ENCODE measurements around the gene REC8. TPM values are rescaled to one million over a fixed set of nuclear protein-coding genes. Genes with fewer than 3 reads are reported as not detected.

REC8 gene
- total RNA-seq, 1 donor from 2014 or later = 136 TPM

DNA sequence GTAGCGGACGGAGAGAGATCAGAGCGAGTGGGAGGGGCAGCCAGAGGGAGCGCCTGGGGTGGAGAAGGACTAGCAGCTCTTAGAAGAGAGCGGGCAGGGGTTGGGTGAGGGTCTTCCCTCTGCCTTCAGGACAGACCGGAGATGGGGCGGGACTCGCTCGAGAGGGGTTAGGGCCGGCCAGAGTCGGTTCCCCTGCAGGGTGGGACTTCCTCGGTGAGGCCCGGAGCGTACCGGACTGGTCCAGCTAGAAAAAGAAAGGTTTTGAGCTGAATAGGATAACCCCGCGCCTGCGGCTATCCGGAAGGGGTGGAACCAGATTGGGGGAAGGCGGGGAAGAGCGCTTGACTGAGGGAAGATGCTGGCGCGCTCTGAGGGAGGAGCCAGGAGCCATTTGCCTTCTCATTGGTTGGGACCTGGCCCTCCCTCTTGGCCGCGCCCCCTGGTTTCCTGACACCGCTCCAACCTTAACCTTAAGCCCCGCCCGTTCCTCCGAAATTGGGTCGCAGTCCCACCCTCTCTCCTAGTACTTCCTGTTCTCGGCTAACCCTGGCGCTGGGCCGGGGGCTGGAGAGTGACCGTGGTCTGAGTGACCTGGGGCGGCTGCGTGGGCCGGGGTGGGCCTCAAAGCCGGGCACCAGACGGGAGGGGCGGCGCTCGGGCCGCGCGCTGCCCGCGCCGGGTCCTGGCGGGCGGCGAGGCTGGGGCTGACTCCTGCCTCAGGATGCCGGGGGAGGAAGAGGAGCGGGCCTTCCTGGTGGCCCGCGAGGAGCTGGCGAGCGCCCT lies 24.7 kb upstream of the REC8 start, which contains the start of gene RNF31:
Gene RNF31 (plus strand): TSS at position 521 of the 783 bp plus-strand sequence. CDS start 201 bp downstream, at position 722.
- DNase-seq = peak; percentile 96
- no peaks in the 10 kb centered on the region for H3K36me3 Mint-ChIP-seq (ENCODE audit: unreplicated experiment)
- peaks cover 9% of the 10 kb centered on the region for H3K4me1 Mint-ChIP-seq (ENCODE audit: low read depth, unreplicated experiment)
- H3K27ac Mint-ChIP-seq (ENCODE audit: unreplicated experiment) = peak within 1 kb of the TSS; percentile 82
- TF ChIP-seq CTCF (IDR thresholded peaks at IDR 0.05; ENCODE audit: partially characterized antibody, unreplicated experiment) = no peak
- peaks cover 4% of the 10 kb centered on the region for H3K9me3 Mint-ChIP-seq (ENCODE audit: unreplicated experiment)
- peaks cover 4% of the 10 kb centered on the region for H3K27me3 Mint-ChIP-seq (ENCODE audit: unreplicated experiment)
- peak within 1 kb of the TSS; percentile 98 for H3K4me3 Mint-ChIP-seq (ENCODE audit: unreplicated experiment)

GRCh38 chr14:24147761-24148428 lies 24.0 kb upstream of the REC8 start:
- H3K9me3 Mint-ChIP-seq (ENCODE audit: unreplicated experiment) = peaks cover 4% of the 10 kb centered on the region
- H3K27ac Mint-ChIP-seq (ENCODE audit: unreplicated experiment) = peak overlapping the region; percentile 76
- DNase-seq = no peak
- peaks cover 9% of the 10 kb centered on the region for H3K4me1 Mint-ChIP-seq (ENCODE audit: low read depth, unreplicated experiment)
- peak overlapping the region; percentile 90 for H3K4me3 Mint-ChIP-seq (ENCODE audit: unreplicated experiment)
- H3K27me3 Mint-ChIP-seq (ENCODE audit: unreplicated experiment) = peaks cover 4% of the 10 kb centered on the region
- H3K36me3 Mint-ChIP-seq (ENCODE audit: unreplicated experiment) = no peaks in the 10 kb centered on the region
- TF ChIP-seq CTCF (IDR thresholded peaks at IDR 0.05; ENCODE audit: partially characterized antibody, unreplicated experiment) = no peak

DNA sequence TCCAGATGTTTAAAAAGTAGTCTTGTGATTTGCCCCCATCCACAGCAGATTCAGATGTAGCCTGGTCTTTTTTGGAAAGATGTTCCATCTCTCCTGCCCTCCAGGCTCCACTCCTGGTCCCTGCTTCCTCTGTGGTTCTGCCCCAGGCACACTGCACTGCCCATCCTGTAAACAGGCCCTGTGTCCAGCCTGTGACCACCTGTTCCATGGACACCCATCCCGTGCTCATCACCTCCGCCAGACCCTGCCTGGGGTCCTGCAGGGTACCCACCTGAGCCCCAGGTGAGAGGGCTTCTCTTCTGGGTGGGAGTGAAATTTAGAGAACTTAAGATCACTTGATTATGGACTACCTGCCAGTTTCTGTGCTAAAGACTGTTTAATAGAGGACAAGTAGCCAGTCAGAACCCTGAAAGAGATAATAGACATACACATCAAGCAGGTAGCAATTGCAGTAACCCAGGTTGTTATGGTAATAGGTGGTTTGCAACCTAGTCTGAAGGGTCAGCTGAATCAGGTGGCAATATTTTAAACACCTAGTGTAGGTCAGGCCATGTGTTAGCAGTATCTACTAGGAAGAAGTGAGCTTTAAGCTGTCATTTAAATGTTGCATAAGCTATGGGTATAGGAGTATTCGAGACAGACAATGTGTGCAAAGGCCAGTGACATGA lies 22.4 kb upstream of the REC8 start:
- no peaks in the 10 kb centered on the region for H3K36me3 Mint-ChIP-seq (ENCODE audit: unreplicated experiment)

GRCh38 chr14:24150061-24150460 lies 21.8 kb upstream of the REC8 start:
- peaks cover 13% of the 10 kb centered on the region for H3K4me1 Mint-ChIP-seq (ENCODE audit: low read depth, unreplicated experiment)
- peaks cover 4% of the 10 kb centered on the region for H3K9me3 Mint-ChIP-seq (ENCODE audit: unreplicated experiment)
- no peak overlapping the region for H3K4me3 Mint-ChIP-seq (ENCODE audit: unreplicated experiment)
- DNase-seq = no peak
- no peak for TF ChIP-seq CTCF (IDR thresholded peaks at IDR 0.05; ENCODE audit: partially characterized antibody, unreplicated experiment)
- no peaks in the 10 kb centered on the region for H3K36me3 Mint-ChIP-seq (ENCODE audit: unreplicated experiment)
- H3K27me3 Mint-ChIP-seq (ENCODE audit: unreplicated experiment) = peaks cover 4% of the 10 kb centered on the region
- H3K27ac Mint-ChIP-seq (ENCODE audit: unreplicated experiment) = peak overlapping the region; percentile 70

More for the DNA sequence above, 22.4 kb upstream of the REC8 start:
- Mint-ChIP-seq H3K9me3 (ENCODE audit: unreplicated experiment) (peaks cover 4% of the 10 kb centered on the region), H3K4me1 (ENCODE audit: low read depth, unreplicated experiment) (peaks cover 9% of the 10 kb centered on the region), H3K27ac (ENCODE audit: unreplicated experiment) (peak overlapping the region; percentile 38), H3K4me3 (ENCODE audit: unreplicated experiment) (peak overlapping the region; percentile 90), H3K27me3 (ENCODE audit: unreplicated experiment) (peaks cover 4% of the 10 kb centered on the region)
- TF ChIP-seq CTCF (IDR thresholded peaks at IDR 0.05; ENCODE audit: partially characterized antibody, unreplicated experiment) = no peak
- DNase-seq = no peak
